ENCODE results near the gene SLC39A10. TPM values are rescaled to one million over a fixed set of nuclear protein-coding genes. Genes with fewer than 3 reads are reported as not detected.

The SLC39A10 gene
- total RNA-seq, 1 donor from 2014 or later: 72.7 TPM

GRCh38 chr2:195766691-195767090 lies 109.7 kb downstream of the SLC39A10 start:
- no peaks in the 10 kb centered on the region for H3K4me1 Mint-ChIP-seq
- H3K27ac Mint-ChIP-seq (ENCODE audit: unreplicated experiment): no peak overlapping the region
- no peak for DNase-seq (ENCODE audit: low read depth, low spot score)

GRCh38 chr2:195768431-195768830 lies 111.4 kb downstream of the SLC39A10 start:
- no peak overlapping the region for H3K4me3 Mint-ChIP-seq
- H3K27me3 Mint-ChIP-seq (ENCODE audit: low read depth): no peaks in the 10 kb centered on the region
- no peaks in the 10 kb centered on the region for H3K4me1 Mint-ChIP-seq
- no peak for DNase-seq (ENCODE audit: low read depth, low spot score)
- no peak overlapping the region for H3K27ac Mint-ChIP-seq (ENCODE audit: unreplicated experiment)
- H3K36me3 Mint-ChIP-seq (ENCODE audit: low read depth): peaks cover 10% of the 10 kb centered on the region
- no peak for TF ChIP-seq CTCF (conservative IDR thresholded peaks at IDR 0.05)
- H3K9me3 Mint-ChIP-seq: peaks cover 19% of the 10 kb centered on the region

More at GRCh38 chr2:195766691-195767090, 109.7 kb downstream of the SLC39A10 start:
- H3K9me3 Mint-ChIP-seq: peaks cover 26% of the 10 kb centered on the region
- peaks cover 18% of the 10 kb centered on the region for H3K36me3 Mint-ChIP-seq (ENCODE audit: low read depth)
- TF ChIP-seq CTCF (conservative IDR thresholded peaks at IDR 0.05): no peak
- H3K4me3 Mint-ChIP-seq: no peak overlapping the region
- no peaks in the 10 kb centered on the region for H3K27me3 Mint-ChIP-seq (ENCODE audit: low read depth)

- Mint-ChIP-seq H3K4me3 (no peak overlapping the region), H3K36me3 (ENCODE audit: low read depth) (peaks cover 7% of the 10 kb centered on the region), H3K27me3 (ENCODE audit: low read depth) (no peaks in the 10 kb centered on the region), H3K27ac (ENCODE audit: unreplicated experiment) (no peak overlapping the region), H3K9me3 (peaks cover 12% of the 10 kb centered on the region), H3K4me1 (no peaks in the 10 kb centered on the region)
- no peak for DNase-seq (ENCODE audit: low read depth, low spot score)
- no peak for TF ChIP-seq CTCF (conservative IDR thresholded peaks at IDR 0.05)
Observed at GRCh38 chr2:195769975-195770374, 112.9 kb downstream of the SLC39A10 start.

- Mint-ChIP-seq H3K9me3 (no peaks in the 10 kb centered on the region), H3K27ac (ENCODE audit: unreplicated experiment) (no peak overlapping the region), H3K4me3 (no peak overlapping the region), H3K27me3 (ENCODE audit: low read depth) (no peaks in the 10 kb centered on the region), H3K36me3 (ENCODE audit: low read depth) (no peaks in the 10 kb centered on the region), H3K4me1 (no peaks in the 10 kb centered on the region)
- no peak for TF ChIP-seq CTCF (conservative IDR thresholded peaks at IDR 0.05)
- no peak for DNase-seq (ENCODE audit: low read depth, low spot score)
Observed at GRCh38 chr2:195779491-195779890, 122.5 kb downstream of the SLC39A10 start.

- Mint-ChIP-seq H3K9me3 (no peaks in the 10 kb centered on the region), H3K27me3 (ENCODE audit: low read depth) (no peaks in the 10 kb centered on the region), H3K4me1 (no peaks in the 10 kb centered on the region), H3K36me3 (ENCODE audit: low read depth) (no peaks in the 10 kb centered on the region), H3K4me3 (no peak overlapping the region), H3K27ac (ENCODE audit: unreplicated experiment) (no peak overlapping the region)
- no peak for DNase-seq (ENCODE audit: low read depth, low spot score)
- no peak for TF ChIP-seq CTCF (conservative IDR thresholded peaks at IDR 0.05)
Observed at GRCh38 chr2:195782156-195782555, 125.1 kb downstream of the SLC39A10 start.
